ENCODE measurements around the gene LRRTM4. TPM values are rescaled to one million over a fixed set of nuclear protein-coding genes. Genes with fewer than 3 reads are reported as not detected.

LRRTM4 gene
- total RNA-seq, 2 experiments from 2014 or later = not detected

DNA sequence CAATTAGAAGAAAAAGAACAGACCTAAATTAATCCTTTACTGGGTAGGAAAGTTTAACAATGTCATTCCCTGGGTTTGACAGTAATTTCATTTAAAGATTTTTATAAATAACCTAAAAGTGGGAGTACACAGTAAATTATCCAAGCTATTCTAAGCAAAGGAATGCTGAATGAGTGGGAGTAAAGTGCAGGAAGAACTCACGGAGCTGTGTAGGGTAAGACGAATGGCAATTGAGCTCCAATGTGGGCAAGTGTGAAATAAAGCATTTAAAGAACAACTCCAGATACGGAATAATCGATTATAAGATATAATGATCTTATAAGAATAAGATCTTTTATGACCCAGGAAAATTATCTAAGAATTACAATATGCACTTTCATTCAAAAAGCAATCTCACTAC, 93.2 kb downstream of the LRRTM4 start:
- Mint-ChIP-seq H3K27ac (no peak overlapping the region), H3K9me3 (peaks cover 13% of the 10 kb centered on the region)
- POLR2A ChIA-PET = no interaction called here

DNA sequence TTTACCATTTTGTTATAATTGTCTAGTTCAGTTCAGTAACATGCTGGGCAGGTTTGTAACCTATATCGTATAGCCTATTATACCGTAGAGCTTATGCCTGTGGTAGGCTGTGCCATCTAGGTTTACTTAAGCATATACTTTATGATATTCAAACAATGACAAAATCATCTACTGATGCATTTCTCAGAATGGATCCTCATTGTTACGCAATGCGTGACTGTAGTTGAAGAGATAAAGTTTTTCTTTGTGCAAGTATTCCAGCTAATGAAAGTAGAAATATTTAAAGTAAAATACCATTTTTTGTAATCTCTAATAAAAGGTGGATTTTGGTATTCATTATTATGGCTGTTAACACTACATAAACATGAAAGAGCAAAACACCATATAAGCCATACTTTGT, 100.2 kb downstream of the LRRTM4 start:
- POLR2A ChIA-PET = no interaction called here
- H3K36me3 Mint-ChIP-seq = no peaks in the 10 kb centered on the region
- peaks cover 7% of the 10 kb centered on the region for H3K9me3 Mint-ChIP-seq
- DNase-seq (no peak), ATAC-seq (ENCODE audit: low read depth) (no peak)
- H3K4me3 Mint-ChIP-seq = no peak overlapping the region
- H3K27me3 Mint-ChIP-seq = no peaks in the 10 kb centered on the region
- H3K27ac Mint-ChIP-seq = no peak overlapping the region
- H3K4me1 Mint-ChIP-seq = no peaks in the 10 kb centered on the region

More for the DNA sequence above, 93.2 kb downstream of the LRRTM4 start:
- Mint-ChIP-seq H3K27me3 (no peaks in the 10 kb centered on the region), H3K4me3 (no peak overlapping the region), H3K36me3 (no peaks in the 10 kb centered on the region), H3K4me1 (no peaks in the 10 kb centered on the region)
- ATAC-seq (ENCODE audit: low read depth) = no peak
- DNase-seq = no peak

DNA sequence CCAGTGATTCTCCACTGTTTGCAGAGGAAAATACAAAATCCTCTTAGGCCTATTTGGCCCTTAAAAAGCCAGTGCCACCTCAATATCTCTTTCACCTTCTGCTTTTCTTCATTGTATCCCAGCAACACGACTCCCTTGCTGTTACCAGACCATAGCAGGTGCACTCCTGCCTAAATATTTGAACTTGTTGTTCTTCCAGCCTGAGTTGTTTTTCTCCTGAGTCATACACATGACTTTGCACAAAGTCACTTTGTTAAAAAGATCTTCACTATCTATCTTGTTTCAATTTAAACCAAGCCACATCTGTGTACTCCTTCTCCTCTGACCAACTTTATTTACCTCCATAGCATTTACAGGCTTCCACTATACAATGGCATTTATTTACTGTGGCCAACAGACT, 103.6 kb downstream of the LRRTM4 start:
- no peak overlapping the region for H3K27ac Mint-ChIP-seq

DNA sequence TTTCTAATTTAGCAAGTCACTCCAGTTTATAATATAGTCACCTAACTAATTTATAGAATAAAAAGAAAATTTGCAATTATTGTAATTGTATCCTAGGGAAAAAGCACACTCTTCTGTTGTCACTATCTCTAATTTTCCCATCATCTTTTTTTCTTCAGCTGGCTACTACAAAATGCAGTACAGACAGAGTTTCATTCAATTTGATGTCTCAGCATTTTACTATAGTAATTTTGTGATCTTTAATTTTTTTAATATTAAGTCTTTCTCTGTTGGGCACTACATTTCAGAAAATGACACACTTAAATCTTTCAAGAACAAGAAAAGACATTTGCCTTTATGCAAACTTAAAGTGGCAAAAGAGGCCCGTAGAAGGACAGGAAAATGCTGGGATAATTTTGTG, 118.0 kb downstream of the LRRTM4 start:
- H3K4me3 Mint-ChIP-seq = no peak overlapping the region

More for the DNA sequence above, 103.6 kb downstream of the LRRTM4 start:
- no peaks in the 10 kb centered on the region for H3K27me3 Mint-ChIP-seq
- no peaks in the 10 kb centered on the region for H3K36me3 Mint-ChIP-seq
- ATAC-seq (ENCODE audit: low read depth) = no peak
- no peak for DNase-seq
- no peaks in the 10 kb centered on the region for H3K4me1 Mint-ChIP-seq
- POLR2A ChIA-PET = no interaction called here
- no peak overlapping the region for H3K4me3 Mint-ChIP-seq
- H3K9me3 Mint-ChIP-seq = peaks cover 2% of the 10 kb centered on the region

DNA sequence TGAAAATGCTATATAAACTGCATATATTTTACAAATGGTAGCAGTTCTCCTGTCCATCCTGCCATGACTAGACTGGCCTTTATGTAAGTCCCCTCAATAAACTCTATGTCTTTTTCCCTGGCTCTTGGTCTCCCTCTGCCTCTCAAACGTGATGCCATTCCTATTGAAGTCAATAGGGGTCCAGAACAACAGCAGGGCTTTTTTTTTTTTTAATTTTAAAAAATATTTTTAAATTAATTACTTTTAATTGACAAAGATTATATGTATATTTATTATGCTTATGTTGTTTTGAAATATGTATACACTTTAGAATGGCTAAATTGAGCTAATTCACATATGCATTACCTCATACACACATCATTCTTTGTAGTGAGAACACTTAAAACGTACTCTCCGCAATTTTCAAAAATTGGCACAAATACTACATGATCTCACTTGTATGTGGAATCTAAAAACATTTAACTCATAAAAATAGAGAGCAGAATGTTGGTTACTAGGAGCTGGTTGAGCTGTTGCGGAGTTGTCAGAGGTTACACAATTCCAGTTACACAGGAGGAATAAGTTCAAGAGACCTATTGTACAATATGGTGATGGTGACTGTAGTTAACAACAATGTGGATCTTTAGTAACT, 123.1 kb downstream of the LRRTM4 start:
- DNase-seq (no peak), ATAC-seq (ENCODE audit: low read depth) (no peak)
- no peaks in the 10 kb centered on the region for H3K27me3 Mint-ChIP-seq
- POLR2A ChIA-PET = no interaction called here
- no peaks in the 10 kb centered on the region for H3K36me3 Mint-ChIP-seq
- H3K4me1 Mint-ChIP-seq = no peaks in the 10 kb centered on the region
- H3K27ac Mint-ChIP-seq = no peak overlapping the region
- H3K4me3 Mint-ChIP-seq = no peak overlapping the region
- peaks cover 8% of the 10 kb centered on the region for H3K9me3 Mint-ChIP-seq

More for the DNA sequence above, 118.0 kb downstream of the LRRTM4 start:
- POLR2A ChIA-PET = no interaction called here
- Mint-ChIP-seq H3K36me3 (no peaks in the 10 kb centered on the region), H3K27me3 (no peaks in the 10 kb centered on the region), H3K27ac (no peak overlapping the region), H3K9me3 (peaks cover 7% of the 10 kb centered on the region), H3K4me1 (no peaks in the 10 kb centered on the region)
- no peak for DNase-seq
- no peak for ATAC-seq (ENCODE audit: low read depth)

DNA sequence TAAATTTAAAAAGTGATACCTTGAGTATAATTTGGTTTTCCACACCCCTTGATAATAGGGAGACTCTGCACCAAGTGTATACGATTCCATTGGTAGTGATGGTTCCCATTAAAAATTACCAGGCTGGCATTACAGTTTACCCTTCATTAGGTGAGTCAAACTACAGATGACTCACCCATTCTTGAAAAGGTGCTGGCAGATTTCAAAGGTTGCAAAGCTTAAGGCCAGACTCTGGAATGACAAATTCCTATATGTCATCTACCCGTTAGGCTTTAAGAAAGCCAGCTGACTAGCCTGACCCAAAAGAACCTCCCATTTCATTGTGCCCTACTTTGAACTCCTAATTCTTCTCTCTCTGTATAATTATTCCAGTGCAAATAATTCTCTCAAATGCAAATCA, 124.4 kb downstream of the LRRTM4 start:
- no peak for DNase-seq
- Mint-ChIP-seq H3K4me1 (no peaks in the 10 kb centered on the region), H3K9me3 (peaks cover 13% of the 10 kb centered on the region), H3K4me3 (no peak overlapping the region), H3K27me3 (no peaks in the 10 kb centered on the region), H3K27ac (no peak overlapping the region), H3K36me3 (no peaks in the 10 kb centered on the region)
- POLR2A ChIA-PET = no interaction called here
- ATAC-seq (ENCODE audit: low read depth) = no peak

DNA sequence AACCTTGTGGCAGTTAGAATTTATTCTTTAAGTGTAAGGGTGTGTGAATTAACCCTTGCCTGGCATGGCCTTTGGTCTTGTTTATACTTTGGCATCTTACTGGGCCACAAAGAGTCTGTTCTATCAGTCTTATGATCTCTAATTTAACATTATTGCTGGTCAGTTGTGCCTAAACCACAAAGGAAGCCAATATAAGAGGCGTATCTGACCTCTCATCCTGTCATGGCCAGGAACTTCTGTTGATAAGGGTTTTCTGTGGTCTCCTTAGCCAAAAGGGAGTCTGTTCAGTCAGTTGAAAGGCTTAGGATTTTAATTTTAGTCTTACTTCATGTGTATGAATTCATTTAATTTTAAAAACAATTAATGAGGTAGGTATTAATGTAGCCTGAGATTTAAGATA, 127.2 kb downstream of the LRRTM4 start:
- H3K4me1 Mint-ChIP-seq = no peaks in the 10 kb centered on the region
- H3K27ac Mint-ChIP-seq = no peak overlapping the region
- POLR2A ChIA-PET = no interaction called here
- DNase-seq (no peak), ATAC-seq (ENCODE audit: low read depth) (no peak)
- no peaks in the 10 kb centered on the region for H3K27me3 Mint-ChIP-seq
- no peak overlapping the region for H3K4me3 Mint-ChIP-seq
- H3K9me3 Mint-ChIP-seq = peaks cover 11% of the 10 kb centered on the region
- no peaks in the 10 kb centered on the region for H3K36me3 Mint-ChIP-seq

DNA sequence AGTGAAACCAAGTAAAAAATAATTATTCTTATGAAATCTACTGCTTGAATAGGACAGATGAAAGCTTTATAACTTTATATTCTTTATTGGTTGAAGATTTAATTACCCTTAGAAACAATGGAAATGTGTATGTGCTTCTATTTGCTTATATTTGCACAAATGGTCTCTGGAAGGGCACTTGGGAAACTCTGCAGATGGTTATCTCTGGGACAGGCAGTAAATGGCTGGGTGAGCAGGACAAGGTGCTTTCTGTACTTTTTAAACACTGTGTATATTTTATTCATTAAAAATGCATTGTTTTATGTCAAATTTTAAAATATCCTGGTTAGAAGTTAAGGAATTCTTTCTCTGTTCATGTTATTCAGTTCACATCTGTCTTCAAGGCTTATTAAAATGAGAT, 131.1 kb downstream of the LRRTM4 start:
- Mint-ChIP-seq H3K4me3 (no peak overlapping the region), H3K36me3 (no peaks in the 10 kb centered on the region), H3K27me3 (no peaks in the 10 kb centered on the region), H3K9me3 (peaks cover 9% of the 10 kb centered on the region), H3K27ac (no peak overlapping the region), H3K4me1 (no peaks in the 10 kb centered on the region)
- POLR2A ChIA-PET = no interaction called here
- ATAC-seq (ENCODE audit: low read depth) (no peak), DNase-seq (no peak)

DNA sequence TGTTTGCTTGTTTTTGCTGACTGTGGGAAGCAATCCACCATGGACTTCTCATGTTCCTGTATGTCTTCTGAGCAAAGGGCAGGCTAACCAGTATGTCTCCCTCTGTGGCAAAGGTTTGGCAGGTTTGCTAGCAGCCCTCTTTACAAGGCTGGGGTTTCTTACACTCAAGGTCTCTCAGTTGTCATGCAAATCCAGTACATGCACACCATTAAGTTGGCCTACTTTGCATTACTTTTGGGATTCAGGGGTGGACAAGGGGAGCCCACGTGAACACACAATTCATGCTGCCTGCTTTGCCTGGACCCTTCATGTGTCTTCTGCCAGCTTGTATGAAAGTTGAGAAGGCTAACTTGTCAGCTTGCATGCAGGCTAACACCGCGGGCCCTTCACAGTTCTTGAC, 134.9 kb downstream of the LRRTM4 start:
- DNase-seq (no peak), ATAC-seq (ENCODE audit: low read depth) (no peak)
- Mint-ChIP-seq H3K9me3 (peaks cover 2% of the 10 kb centered on the region), H3K27me3 (no peaks in the 10 kb centered on the region), H3K4me1 (no peaks in the 10 kb centered on the region), H3K27ac (no peak overlapping the region), H3K4me3 (no peak overlapping the region), H3K36me3 (no peaks in the 10 kb centered on the region)
- POLR2A ChIA-PET = no interaction called here

DNA sequence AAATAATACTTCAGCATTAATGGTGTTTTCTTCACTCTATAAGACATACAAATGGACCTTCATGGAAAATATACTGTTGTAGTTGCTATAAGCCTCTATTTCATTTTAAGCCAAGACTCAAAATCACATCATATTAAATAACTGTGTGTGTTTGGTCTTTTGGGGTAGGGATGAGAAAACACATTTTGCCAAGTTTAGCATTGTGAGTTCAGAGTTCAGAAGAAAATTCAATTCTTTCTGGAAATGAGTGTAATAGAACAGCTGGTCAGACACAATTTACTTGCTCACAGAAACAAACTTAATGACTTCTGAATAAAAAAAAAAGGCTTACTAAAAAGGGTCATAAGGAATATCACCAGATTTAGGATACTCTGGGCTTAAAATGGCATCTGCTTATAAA, 149.5 kb downstream of the LRRTM4 start:
- H3K4me1 Mint-ChIP-seq = no peaks in the 10 kb centered on the region
- no peaks in the 10 kb centered on the region for H3K27me3 Mint-ChIP-seq
- H3K27ac Mint-ChIP-seq = no peak overlapping the region
- peaks cover 4% of the 10 kb centered on the region for H3K9me3 Mint-ChIP-seq
- H3K4me3 Mint-ChIP-seq = no peak overlapping the region
- DNase-seq (no peak), ATAC-seq (ENCODE audit: low read depth) (no peak)
- POLR2A ChIA-PET = no interaction called here
- H3K36me3 Mint-ChIP-seq = no peaks in the 10 kb centered on the region

DNA sequence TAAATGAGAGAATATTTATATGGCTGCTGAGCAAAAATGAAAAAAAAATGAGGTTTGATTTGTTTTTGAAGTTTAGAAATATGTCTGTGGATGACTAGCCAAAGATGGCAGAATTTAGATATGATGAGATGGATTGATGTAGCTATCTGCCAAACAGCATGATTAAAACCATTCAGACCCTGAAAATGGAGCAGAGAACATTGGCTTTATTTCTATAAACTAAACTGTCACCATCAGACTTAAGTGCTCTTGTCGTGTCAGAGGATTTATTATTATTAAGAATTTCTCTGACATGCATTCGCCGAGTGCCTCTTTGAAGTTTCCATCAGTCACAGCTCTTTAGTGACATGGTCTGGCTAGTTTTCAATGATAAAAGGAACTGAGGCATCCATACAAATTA, 151.7 kb downstream of the LRRTM4 start:
- H3K36me3 Mint-ChIP-seq = no peaks in the 10 kb centered on the region
- DNase-seq (no peak), ATAC-seq (ENCODE audit: low read depth) (no peak)
- H3K27me3 Mint-ChIP-seq = no peaks in the 10 kb centered on the region
- H3K4me3 Mint-ChIP-seq = no peak overlapping the region
- peaks cover 4% of the 10 kb centered on the region for H3K9me3 Mint-ChIP-seq
- no peak overlapping the region for H3K27ac Mint-ChIP-seq
- POLR2A ChIA-PET = no interaction called here
- H3K4me1 Mint-ChIP-seq = no peaks in the 10 kb centered on the region

DNA sequence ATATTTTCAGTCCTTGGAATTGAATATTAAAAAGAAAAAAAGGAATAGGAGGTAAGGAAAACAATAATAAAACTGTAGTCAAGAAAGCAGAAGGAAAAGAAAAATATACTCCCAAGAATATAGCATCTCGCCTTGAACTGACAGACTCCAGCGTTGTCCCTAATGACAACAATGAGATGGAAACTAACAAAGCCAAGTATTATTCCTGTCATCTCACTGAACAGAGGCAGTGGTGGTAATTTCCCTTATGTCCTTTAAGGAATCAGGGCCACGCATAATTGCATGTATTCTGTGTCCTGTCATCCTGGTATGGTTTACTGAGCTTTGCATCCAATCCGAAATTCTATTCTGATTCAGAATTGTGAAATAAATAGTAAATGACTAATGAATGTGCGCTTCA, 158.9 kb downstream of the LRRTM4 start:
- POLR2A ChIA-PET = no interaction called here
- ATAC-seq (ENCODE audit: low read depth) (no peak), DNase-seq (no peak)
- Mint-ChIP-seq H3K4me3 (no peak overlapping the region), H3K9me3 (peaks cover 7% of the 10 kb centered on the region), H3K36me3 (no peaks in the 10 kb centered on the region), H3K27ac (no peak overlapping the region), H3K4me1 (no peaks in the 10 kb centered on the region), H3K27me3 (no peaks in the 10 kb centered on the region)

DNA sequence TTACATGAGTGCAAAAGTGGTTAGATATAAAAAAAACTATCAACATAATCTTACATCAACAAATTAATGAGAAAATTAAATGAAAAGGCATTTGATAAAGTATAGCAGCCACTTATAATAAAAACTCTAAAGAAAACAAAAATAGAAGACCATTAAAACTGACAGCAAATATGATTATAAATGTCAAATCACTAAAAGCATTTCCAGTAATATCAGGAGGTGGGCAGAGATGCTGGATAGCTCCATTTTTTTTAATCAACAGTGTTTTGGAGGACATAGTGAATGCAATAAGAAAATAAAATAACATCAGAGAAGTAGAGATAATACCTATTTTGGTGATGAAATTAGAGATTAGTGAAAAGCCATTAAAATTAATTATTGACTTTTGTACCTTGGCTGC, 173.4 kb downstream of the LRRTM4 start:
- Mint-ChIP-seq H3K27me3 (no peaks in the 10 kb centered on the region), H3K36me3 (no peaks in the 10 kb centered on the region), H3K9me3 (peaks cover 1% of the 10 kb centered on the region), H3K27ac (no peak overlapping the region), H3K4me1 (no peaks in the 10 kb centered on the region), H3K4me3 (no peak overlapping the region)
- POLR2A ChIA-PET = no interaction called here
- ATAC-seq (ENCODE audit: low read depth) (no peak), DNase-seq (no peak)

DNA sequence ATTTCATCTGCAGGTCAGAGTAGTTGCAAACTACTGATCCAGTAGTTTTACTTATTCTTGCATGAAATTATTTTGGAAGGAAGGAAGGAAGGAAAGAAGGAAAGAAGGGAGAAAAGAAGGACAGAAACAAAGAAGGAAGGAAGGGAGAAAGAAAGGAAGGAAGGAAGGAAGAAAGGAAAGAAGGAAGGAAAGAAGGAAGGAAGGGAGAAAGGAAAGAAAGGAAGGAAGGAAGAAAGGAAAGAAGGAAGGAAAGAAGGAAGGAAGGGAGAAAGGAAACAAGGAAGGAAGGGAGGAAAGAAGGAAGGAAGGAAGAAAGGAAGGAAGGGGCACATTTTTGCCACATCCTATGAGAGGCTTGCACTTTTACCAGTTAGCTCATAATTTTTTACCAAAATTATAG, 186.2 kb downstream of the LRRTM4 start:
- H3K4me1 Mint-ChIP-seq = no peaks in the 10 kb centered on the region

More for the DNA sequence above, 186.2 kb downstream of the LRRTM4 start:
- POLR2A ChIA-PET = no interaction called here
- peaks cover 22% of the 10 kb centered on the region for H3K9me3 Mint-ChIP-seq
- no peak overlapping the region for H3K4me3 Mint-ChIP-seq
- H3K36me3 Mint-ChIP-seq = peaks cover 2% of the 10 kb centered on the region
- ATAC-seq (ENCODE audit: low read depth) (no peak), DNase-seq (no peak)
- no peak overlapping the region for H3K27ac Mint-ChIP-seq
- no peaks in the 10 kb centered on the region for H3K27me3 Mint-ChIP-seq
